ENCODE measurements around the gene ADAM8.
A peak's percentile ranks its signal among the peaks of the same experiment; 100 is the strongest.
"Not testable (repeated sequence)": the region's sequence is repeated elsewhere in the genome, so short reads cannot be mapped to it uniquely, and the experiment has no call there.

ADAM8 gene

GRCh38 chr10:133266056-133266795, 10.4 kb downstream of the ADAM8 start:
- DNase-seq: no peak

- DNase-seq: not testable (repeated sequence)
Measured at GRCh38 chr10:133265052-133265451, 11.6 kb downstream of the ADAM8 start.

- no peak for DNase-seq
Measured at GRCh38 chr10:133264461-133264860, 12.2 kb downstream of the ADAM8 start.

GRCh38 chr10:133263674-133264073, 13.0 kb downstream of the ADAM8 start:
- DNase-seq: no peak

GRCh38 chr10:133262696-133263095, 14.0 kb downstream of the ADAM8 start:
- no peak for DNase-seq

GRCh38 chr10:133261726-133262325, 14.8 kb downstream of the ADAM8 start:
- DNase-seq: peak; percentile 66

- DNase-seq: peak; percentile 26
Measured at GRCh38 chr10:133260895-133261725, 15.6 kb downstream of the ADAM8 start.

GRCh38 chr10:133259602-133259989, 17.1 kb downstream of the ADAM8 start:
- no peak for DNase-seq

GRCh38 chr10:133258818-133259601, 17.7 kb downstream of the ADAM8 start:
- DNase-seq: peak; percentile 98

- DNase-seq: no peak
Measured at GRCh38 chr10:133258066-133258817, 18.4 kb downstream of the ADAM8 start.

- DNase-seq: peak; percentile 15
Measured at GRCh38 chr10:133257489-133258065, 19.1 kb downstream of the ADAM8 start.

- DNase-seq: no peak
Measured at GRCh38 chr10:133255323-133255722, 21.3 kb downstream of the ADAM8 start.

- no peak for DNase-seq
Measured at GRCh38 chr10:133254421-133255120, 22.1 kb downstream of the ADAM8 start.

GRCh38 chr10:133253361-133253955, 23.2 kb downstream of the ADAM8 start:
- no peak for DNase-seq

- no peak for DNase-seq
Measured at GRCh38 chr10:133252223-133252552, 24.5 kb downstream of the ADAM8 start.

- no peak for DNase-seq
Measured at GRCh38 chr10:133251388-133252222, 25.1 kb downstream of the ADAM8 start.

GRCh38 chr10:133249975-133250754, 26.5 kb downstream of the ADAM8 start:
- DNase-seq: no peak

- no peak for DNase-seq
Measured at GRCh38 chr10:133249094-133249780, 27.4 kb downstream of the ADAM8 start.
